NCI-H1436 treated with DMSO at 0.1 percent for 48 hours (cell line): Measurements from ENCODE around the gene EML2.

Experiments
- DNase-seq: peaks from one replicate; lab custom pipeline; 2025; lab: John Stamatoyannopoulos, UW

Gene EML2

GRCh38 chr19:45584332-45585157 lies 54.7 kb downstream of the EML2 start, which contains the start of gene OPA3:
OPA3 (minus strand) TSS chr19:45584802; CDS start chr19:45584764, 38 bp downstream.
- DNase-seq = peak; percentile 97

GRCh38 chr19:45581576-45581975 lies 57.6 kb downstream of the EML2 start:
- no peak for DNase-seq

- no peak for DNase-seq
Observed at GRCh38 chr19:45578861-45579260, 60.3 kb downstream of the EML2 start.

- DNase-seq = no peak
Observed at GRCh38 chr19:45577111-45577905, 61.9 kb downstream of the EML2 start.

- DNase-seq = no peak
Observed at GRCh38 chr19:45576682-45577081, 62.5 kb downstream of the EML2 start.

- DNase-seq = no peak
Observed at GRCh38 chr19:45575216-45575615, 64.0 kb downstream of the EML2 start.

GRCh38 chr19:45574526-45574925 lies 64.7 kb downstream of the EML2 start:
- DNase-seq = no peak

GRCh38 chr19:45571457-45572220 lies 67.6 kb downstream of the EML2 start:
- DNase-seq = no peak

- DNase-seq = no peak
Observed at GRCh38 chr19:45569619-45570421, 69.4 kb downstream of the EML2 start.

GRCh38 chr19:45568732-45569131 lies 70.5 kb downstream of the EML2 start:
- DNase-seq = no peak

- DNase-seq = no peak
Observed at GRCh38 chr19:45567609-45568008, 71.6 kb downstream of the EML2 start.

- no peak for DNase-seq
Observed at GRCh38 chr19:45564131-45564780, 74.9 kb downstream of the EML2 start.

- no peak for DNase-seq
Observed at GRCh38 chr19:45560686-45561085, 78.5 kb downstream of the EML2 start.

GRCh38 chr19:45560038-45560437 lies 79.2 kb downstream of the EML2 start:
- DNase-seq = no peak
